ENCODE measurements around the gene NUP88.

GRCh38 chr17:5468075-5468473, 48.6 kb upstream of the NUP88 start:
- TF ChIP-seq CTCF (IDR thresholded peaks at IDR 0.05 in 2 of 3, conservative IDR thresholded peaks at IDR 0.05 in 1 of 3; ENCODE audit: control insufficient read depth in 2 of 3, extremely low read depth in 1 of 3, insufficient read depth in 1 of 3, low read depth in 3 of 3, low read length in 3 of 3) = no peak
- TF ChIP-seq ATF7 (IDR thresholded peaks at IDR 0.05; ENCODE audit: low read depth) = no peak
- no peak for TF ChIP-seq POLR2A (IDR thresholded peaks at IDR 0.05; ENCODE audit: low read depth, low read length)
- no peak for TF ChIP-seq POLR2AphosphoS5 (IDR thresholded peaks at IDR 0.05; ENCODE audit: low read length)
- no peak for TF ChIP-seq RAD21 (IDR thresholded peaks at IDR 0.05; ENCODE audit: insufficient read depth, low read depth, low read length)
- TF ChIP-seq BRCA1 (IDR thresholded peaks at IDR 0.05; ENCODE audit: low read depth, low read length) = no peak
- TF ChIP-seq SMAD5 (IDR thresholded peaks at IDR 0.05; ENCODE audit: low read depth) = no peak

Measured in GM12878 (cell line).